GM12872 (cell line): ENCODE results near the gene CORT.

ENCODE experiments used
- TF ChIP-seq, protein P1 (sequence below): IDR thresholded peaks from 3 replicates; pipeline ENCODE4 v1.5.1; 2011; ENCODE audit warnings: low read depth, mild to moderate bottlenecking, low read length, moderate library complexity; ENCODE audit not compliant: insufficient read depth

Gene CORT

DNA sequence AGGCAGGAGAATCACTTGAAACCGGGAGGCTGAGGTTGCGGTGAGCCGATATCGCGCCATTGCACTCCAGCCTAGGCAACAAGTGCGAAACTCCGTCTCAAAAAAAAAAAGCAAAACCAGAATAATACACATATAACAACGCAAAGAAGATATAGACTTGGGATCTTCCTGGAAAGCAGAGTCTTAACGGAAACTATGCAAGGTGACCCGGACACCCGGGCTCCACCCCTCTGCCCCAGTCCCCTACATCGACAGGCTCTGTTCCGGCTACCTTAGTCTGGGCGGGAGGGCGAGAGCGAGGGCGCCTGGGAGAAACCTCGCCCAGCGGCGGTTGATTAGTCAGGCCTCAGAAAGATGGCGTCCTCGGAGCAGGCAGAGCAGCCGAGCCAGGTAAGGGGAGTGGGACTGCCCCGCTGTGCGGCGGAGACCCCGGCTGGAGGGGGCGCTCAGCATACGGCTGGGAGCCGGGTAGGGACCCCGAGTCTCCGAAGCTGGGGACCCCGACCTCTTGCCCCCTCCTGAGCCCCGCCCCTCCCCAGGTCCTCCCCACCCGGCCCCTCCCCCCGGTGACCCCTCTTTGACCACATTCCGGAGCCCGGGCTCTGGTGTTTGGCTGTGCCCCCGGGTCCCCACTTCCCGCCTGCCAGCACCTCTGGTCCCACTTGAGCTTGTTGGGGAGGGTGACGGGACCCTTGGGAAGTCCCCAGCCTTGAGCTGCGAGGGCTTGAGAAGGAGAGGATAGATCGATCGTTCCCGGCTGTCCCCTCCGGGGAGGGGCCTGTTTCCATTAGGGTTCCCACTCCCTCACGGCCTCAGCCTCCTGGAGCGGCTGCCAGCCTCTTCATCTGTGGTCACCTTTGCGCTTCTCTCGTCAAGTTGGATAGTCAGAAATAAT lies 25.0 kb downstream of the CORT start, which contains the start of gene PEX14:
PEX14 (plus strand) TSS at position 338 of the 895 bp plus-strand sequence; CDS start at position 355, 17 bp downstream.
- TF ChIP-seq, protein P1, sequence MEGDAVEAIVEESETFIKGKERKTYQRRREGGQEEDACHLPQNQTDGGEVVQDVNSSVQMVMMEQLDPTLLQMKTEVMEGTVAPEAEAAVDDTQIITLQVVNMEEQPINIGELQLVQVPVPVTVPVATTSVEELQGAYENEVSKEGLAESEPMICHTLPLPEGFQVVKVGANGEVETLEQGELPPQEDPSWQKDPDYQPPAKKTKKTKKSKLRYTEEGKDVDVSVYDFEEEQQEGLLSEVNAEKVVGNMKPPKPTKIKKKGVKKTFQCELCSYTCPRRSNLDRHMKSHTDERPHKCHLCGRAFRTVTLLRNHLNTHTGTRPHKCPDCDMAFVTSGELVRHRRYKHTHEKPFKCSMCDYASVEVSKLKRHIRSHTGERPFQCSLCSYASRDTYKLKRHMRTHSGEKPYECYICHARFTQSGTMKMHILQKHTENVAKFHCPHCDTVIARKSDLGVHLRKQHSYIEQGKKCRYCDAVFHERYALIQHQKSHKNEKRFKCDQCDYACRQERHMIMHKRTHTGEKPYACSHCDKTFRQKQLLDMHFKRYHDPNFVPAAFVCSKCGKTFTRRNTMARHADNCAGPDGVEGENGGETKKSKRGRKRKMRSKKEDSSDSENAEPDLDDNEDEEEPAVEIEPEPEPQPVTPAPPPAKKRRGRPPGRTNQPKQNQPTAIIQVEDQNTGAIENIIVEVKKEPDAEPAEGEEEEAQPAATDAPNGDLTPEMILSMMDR = no peak

- TF ChIP-seq, protein P1 = no peak
These were observed 25.7 kb downstream of the CORT start for GRCh38 chr1:10475510-10475909.

DNA sequence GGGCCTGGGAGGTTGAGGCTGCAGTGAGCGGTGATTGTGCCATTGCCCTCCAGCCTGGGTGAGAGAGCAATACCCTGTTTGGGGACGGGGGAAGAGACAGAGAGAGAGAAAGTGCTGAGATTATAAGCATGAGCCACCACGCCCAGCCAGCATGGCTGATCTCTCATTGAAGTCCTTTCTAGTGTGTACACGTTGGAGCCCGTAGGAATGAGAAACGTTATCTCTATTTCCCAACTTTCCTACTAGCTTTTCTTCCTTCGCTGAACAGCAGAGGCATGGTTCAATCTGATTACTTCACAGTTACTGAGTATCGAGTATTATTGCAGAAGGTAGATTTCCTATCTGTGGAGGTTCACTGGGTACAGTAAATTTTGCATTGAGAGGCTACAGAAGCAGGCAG lies 29.5 kb downstream of the CORT start:
- TF ChIP-seq, protein P1 = no peak

DNA sequence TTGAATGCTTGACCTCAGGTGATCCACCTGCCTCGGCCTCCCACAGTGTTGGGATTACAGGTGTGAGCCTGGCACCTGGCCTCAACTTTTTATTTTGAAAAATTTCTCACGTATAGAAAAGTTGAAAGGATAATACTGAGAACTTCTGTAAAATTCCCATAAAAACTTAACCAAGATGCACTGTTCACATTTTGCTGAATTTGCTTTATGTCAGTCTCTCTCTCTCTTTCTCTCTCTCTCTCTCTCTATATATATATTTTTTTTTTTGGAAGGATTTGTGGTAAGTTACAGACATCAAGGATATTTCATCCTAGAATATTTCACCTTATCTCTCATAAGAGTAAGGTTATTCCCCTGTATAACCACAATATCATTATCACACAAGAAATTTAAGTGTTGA lies 30.8 kb downstream of the CORT start:
- TF ChIP-seq, protein P1 = no peak

DNA sequence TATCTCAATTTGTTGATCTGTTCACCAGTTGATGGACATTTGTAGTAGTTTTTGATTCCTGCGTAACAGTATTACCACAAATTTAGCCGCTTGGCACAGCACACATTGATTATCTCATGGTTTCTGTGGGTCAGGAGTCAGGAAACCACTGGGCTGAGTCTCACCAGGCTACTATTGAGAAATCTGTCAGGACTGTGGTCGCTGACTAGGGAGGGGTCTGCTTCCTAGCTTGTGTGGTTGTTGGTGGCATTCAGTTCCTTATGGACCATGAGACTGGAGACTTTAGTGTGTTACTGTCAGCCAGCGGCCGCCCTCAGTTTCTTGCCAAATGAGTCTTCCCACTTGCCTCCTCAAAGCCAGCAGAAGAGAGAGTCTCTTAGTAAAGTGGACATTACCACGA lies 34.7 kb downstream of the CORT start:
- TF ChIP-seq, protein P1 = no peak

GRCh38 chr1:10489291-10490055 lies 39.6 kb downstream of the CORT start:
- TF ChIP-seq, protein P1 = no peak

- TF ChIP-seq, protein P1 = no peak
These were observed 40.6 kb downstream of the CORT start for GRCh38 chr1:10490286-10490970.
